Stimulated activated CD4-positive, alpha-beta T cell treated with anti-CD3 and anti-CD28 coated beads, TNF-alpha, amount 100 ng/mL, for 1 hour (primary cell): ENCODE data around the gene AFF4.

Experiments
- DNase-seq, 3 donors: peaks; one replicate each; pipeline ENCODE4 v3.0.0-alpha.2; 2020; ENCODE audit warnings: low read depth in 3 of 3, low spot score in 1 of 3

AFF4 gene

DNA sequence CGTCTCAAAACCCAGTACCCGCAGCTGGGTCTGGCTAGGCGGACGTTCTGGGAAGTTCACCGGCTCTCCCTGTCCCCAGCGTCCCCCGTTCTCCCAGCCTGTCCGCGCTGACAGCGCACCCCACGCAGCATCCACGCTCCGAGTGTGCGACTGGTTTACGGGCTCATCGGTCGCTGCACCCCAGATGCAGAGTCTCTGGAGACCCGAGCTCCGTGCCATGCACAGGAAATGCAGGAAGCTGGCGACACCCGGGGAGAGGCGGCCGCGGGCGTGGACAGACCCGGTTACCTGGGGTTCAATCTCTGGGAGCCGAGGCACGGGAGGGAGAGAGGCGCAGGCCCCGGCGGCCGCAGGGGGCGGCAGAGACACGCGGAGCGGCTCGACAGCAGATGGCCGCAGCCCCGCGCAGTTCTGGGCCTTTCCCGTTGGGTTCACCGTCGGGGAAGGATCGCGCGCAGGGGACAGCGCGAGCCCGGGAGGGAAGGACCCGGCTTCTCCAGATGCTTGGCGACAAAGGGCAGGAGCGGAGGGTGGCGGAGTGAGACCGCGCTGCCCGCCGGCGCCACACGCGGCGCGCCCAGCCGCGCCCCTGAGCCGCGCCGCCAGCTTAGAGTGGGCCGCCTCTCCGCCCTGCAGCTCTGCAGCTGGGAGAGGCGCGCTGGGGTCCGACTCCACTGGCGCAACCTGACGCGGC is 133.5 kb downstream of the AFF4 start:
- peak; percentile 11 to 62 (median 46) for DNase-seq

- DNase-seq: no peak
These were observed 134.5 kb downstream of the AFF4 start for GRCh38 chr5:132828846-132829494.

- DNase-seq: no peak
These were observed 135.3 kb downstream of the AFF4 start for GRCh38 chr5:132827943-132828673.

- no peak for DNase-seq
These were observed 136.9 kb downstream of the AFF4 start for GRCh38 chr5:132826424-132827082.

- no peak for DNase-seq
These were observed 137.5 kb downstream of the AFF4 start for GRCh38 chr5:132825834-132826391.
